LHCN-M2 (cell line): ENCODE data around the gene CRACDL. TPM values are rescaled to one million over a fixed set of nuclear protein-coding genes. Genes with fewer than 3 reads are reported as not detected.
"Not testable (repeated sequence)": the region's sequence is repeated elsewhere in the genome, so short reads cannot be mapped to it uniquely, and the experiment has no call there.

Experiments
- DNase-seq: peaks from one replicate; pipeline ENCODE4 v3.0.0-alpha.2; 2012; ENCODE audit warnings: low read depth
- total RNA-seq: library from RNA; depleted of rRNA; stranded (reverse); fragments of >200 nt; gene quantifications from 2 replicates; pipeline ENCODE4 v1.2.3, GENCODE V29; 2014

Gene CRACDL
- total RNA-seq, 1 experiment from 2014 or later, result not detected

- DNase-seq, result no peak
Observed at GRCh38 chr2:98884658-98885057, 51.4 kb downstream of the CRACDL start.

- DNase-seq, result no peak
Observed at GRCh38 chr2:98883780-98884211, 52.2 kb downstream of the CRACDL start.

- DNase-seq, result no peak
Observed at GRCh38 chr2:98882971-98883779, 52.9 kb downstream of the CRACDL start.

GRCh38 chr2:98882368-98882767 lies 53.7 kb downstream of the CRACDL start:
- DNase-seq, result no peak

- no peak for DNase-seq
Observed at GRCh38 chr2:98881153-98881650, 54.8 kb downstream of the CRACDL start.

- DNase-seq, result no peak
Observed at GRCh38 chr2:98880266-98881152, 55.5 kb downstream of the CRACDL start.

GRCh38 chr2:98877658-98878057 lies 58.4 kb downstream of the CRACDL start:
- not testable (repeated sequence) for DNase-seq

GRCh38 chr2:98876741-98877140 lies 59.3 kb downstream of the CRACDL start:
- no peak for DNase-seq

GRCh38 chr2:98875746-98876145 lies 60.3 kb downstream of the CRACDL start:
- DNase-seq, result no peak

- no peak for DNase-seq
Observed at GRCh38 chr2:98875081-98875728, 60.8 kb downstream of the CRACDL start.

GRCh38 chr2:98874186-98874689 lies 61.8 kb downstream of the CRACDL start:
- DNase-seq, result no peak

- DNase-seq, result no peak
Observed at GRCh38 chr2:98872526-98872925, 63.5 kb downstream of the CRACDL start.

GRCh38 chr2:98871506-98871905 lies 64.5 kb downstream of the CRACDL start:
- DNase-seq, result no peak

- DNase-seq, result no peak
Observed at GRCh38 chr2:98870516-98871158, 65.4 kb downstream of the CRACDL start.

GRCh38 chr2:98869870-98870269 lies 66.2 kb downstream of the CRACDL start:
- DNase-seq, result peak; percentile 14

GRCh38 chr2:98869272-98869641 lies 66.8 kb downstream of the CRACDL start:
- DNase-seq, result no peak

- DNase-seq, result no peak
Observed at GRCh38 chr2:98868548-98869271, 67.3 kb downstream of the CRACDL start.

- DNase-seq, result peak; percentile 58
Observed at GRCh38 chr2:98867539-98868309, 68.3 kb downstream of the CRACDL start.

GRCh38 chr2:98866033-98866432 lies 70.0 kb downstream of the CRACDL start:
- no peak for DNase-seq

- DNase-seq, result no peak
Observed at GRCh38 chr2:98861601-98862000, 74.4 kb downstream of the CRACDL start.
